GM12878 (cell line): ENCODE results near the gene SPRY1. TPM values are rescaled to one million over a fixed set of nuclear protein-coding genes. Genes with fewer than 3 reads are reported as not detected.

Experiments
- ATAC-seq: fragments of 200-7000 bp; cut with Tn5 transposase; 3 replicates; pipeline ENCODE4 v1.9.1; 2020; ENCODE audit warnings: mild to moderate bottlenecking, moderate library complexity
- BruUV-seq: library from RNA; stranded (reverse); fragments of 400-500 nt; replicated peaks from 2 replicates; lab custom pipeline; 2021; lab: Mats Ljungman, UMichigan
- CTCF ChIA-PET: fragments of 300-600 bp; sonication (Branson Sonifier 250); formaldehyde crosslinking; extraction: SDS; loops from one replicate; lab custom pipeline; 2021; ENCODE audit warnings: inconsistent platforms; lab: Yijun Ruan, JAX
- POLR2A ChIA-PET: fragments of 350-600 bp; formaldehyde crosslinking; extraction: SDS; loops from one replicate; lab custom pipeline; 2021; ENCODE audit warnings: inconsistent platforms; lab: Charles Lee
- RAD21 ChIA-PET: fragments of 300-600 bp; sonication (Branson Sonifier 250); formaldehyde crosslinking; loops from one replicate; lab custom pipeline; 2023; ENCODE audit warnings: antibody characterized with exemption; ENCODE audit not compliant: unreplicated experiment; lab: Charles Lee
- SMC1A ChIA-PET: fragments of 300-600 bp; sonication (Branson Sonifier 250); formaldehyde crosslinking; loops from one replicate; lab custom pipeline; 2023; ENCODE audit not compliant: unreplicated experiment, uncharacterized antibody; lab: Charles Lee
- DNase-seq: peaks from one replicate; pipeline ENCODE4 v3.0.0-alpha.2; 2011; ENCODE audit warnings: low read depth, low spot score
- FAIRE-seq: peaks from 3 replicates; lab custom pipeline; 2011; peaks lifted over from hg19 to GRCh38; lab: Jason Lieb, UNC
- H2AFZ ChIP-seq: 2 replicates; pipeline ENCODE4 v1.6.0; 2011; ENCODE audit warnings: low read depth, low read length, control low read depth; ENCODE audit not compliant: control insufficient read depth
- H3K27ac ChIP-seq: 2 replicates; pipeline ENCODE4 v1.5.1; 2011; ENCODE audit warnings: control low read depth; ENCODE audit not compliant: control insufficient read depth, insufficient read depth
- H3K27me3 ChIP-seq, 2 experiments: replicated peaks in 1 of 2; 2 replicates each; pipeline versions ENCODE4 v1.6.0 to v1.6.1; 2011; ENCODE audit warnings: low read length in 1 of 2; ENCODE audit not compliant: control insufficient read depth in 2 of 2, insufficient read depth in 2 of 2
- H3K36me3 ChIP-seq, 2 experiments: 2 replicates each; pipeline ENCODE4 v1.5.1; 2011; ENCODE audit warnings: low read length in 1 of 2; ENCODE audit not compliant: control insufficient read depth in 2 of 2, insufficient read depth in 2 of 2
- H3K4me1 ChIP-seq: 2 replicates; pipeline ENCODE4 v1.6.1; 2011; ENCODE audit warnings: mild to moderate bottlenecking, low read length, moderate library complexity, mixed read lengths; ENCODE audit not compliant: control insufficient read depth, insufficient read depth
- H3K4me2 ChIP-seq: 2 replicates; pipeline ENCODE4 v1.6.0; 2011; ENCODE audit warnings: control low read depth; ENCODE audit not compliant: control insufficient read depth, insufficient read depth
- H3K4me3 ChIP-seq: fragments of 200-600 bp; sonication (generic); 2 replicates; pipeline ENCODE4 v1.5.1; 2016
- H3K79me2 ChIP-seq: 2 replicates; pipeline ENCODE4 v1.6.0; 2011; ENCODE audit warnings: low read length; ENCODE audit not compliant: control insufficient read depth, insufficient read depth
- H3K9ac ChIP-seq: 2 replicates; pipeline ENCODE4 v1.8.0; 2011; ENCODE audit warnings: low read length, control low read depth, mixed read lengths; ENCODE audit not compliant: control insufficient read depth, insufficient read depth
- H3K9me3 ChIP-seq: replicated peaks from 3 replicates; pipeline ENCODE4 v1.5.1; 2011; ENCODE audit warnings: mild to moderate bottlenecking, low read length; ENCODE audit not compliant: control insufficient read depth, insufficient read depth
- H4K20me1 ChIP-seq: 2 replicates; pipeline ENCODE4 v1.6.0; 2011; ENCODE audit not compliant: control insufficient read depth, insufficient read depth
- BHLHE40 ChIP-seq, 2 experiments: fragments of 450-650 bp in 1 of 2; IDR thresholded peaks; 2 replicates each; pipeline ENCODE4 v1.6.1; 2011 to 2017; ENCODE audit warnings: low read depth in 2 of 2, borderline replicate concordance in 1 of 2, improper control_type of control experiment in 1 of 2, low read length in 1 of 2, mild to moderate bottlenecking in 1 of 2
- NFXL1 ChIP-seq: fragments of 450-650 bp; IDR thresholded peaks from 2 replicates; pipeline ENCODE4 v1.6.1; 2017; ENCODE audit warnings: antibody characterized with exemption, mild to moderate bottlenecking, borderline replicate concordance
- RAD21 ChIP-seq: IDR thresholded peaks from 2 replicates; pipeline ENCODE4 v1.6.1; 2011; ENCODE audit warnings: mild to moderate bottlenecking, low read depth, low read length, moderate library complexity; ENCODE audit not compliant: insufficient read depth
- SREBF1 ChIP-seq: IDR thresholded peaks from 2 replicates; pipeline ENCODE4 v1.6.1; 2012; ENCODE audit warnings: mild to moderate bottlenecking, low read length
- ZNF217 ChIP-seq: fragments of 450-650 bp; IDR thresholded peaks from 2 replicates; pipeline ENCODE4 v1.6.1; 2017; ENCODE audit warnings: antibody characterized with exemption, mild to moderate bottlenecking
- WGBS: methylation state at CpG from one replicate; pipeline ENCODE4 v1.1.6; 2016; ENCODE audit warnings: low lambda C conversion rate; ENCODE audit not compliant: insufficient replicate concordance, insufficient coverage; ENCODE audit errors: missing lambda C conversion rate; 5-methylcytosine and 5-hydroxymethylcytosine counted together
- in situ Hi-C: fragments of 300-500 bp; cut with MboI; formaldehyde crosslinking; loops from 9 replicates; pipeline ENCODE4 v1.14.3; 2018; ENCODE audit warnings: mixed read lengths
- intact Hi-C: fragments of 100-400 bp; cut with micrococcal nuclease; formaldehyde crosslinking; loops from one replicate; pipeline ENCODE4 v1.14.2; 2022; ENCODE audit not compliant: unreplicated experiment
- polyA plus RNA-seq, 11 experiments: library from polyadenylated mRNA; depleted of rRNA in 4 of 11; unstranded in 6 of 11; stranded (reverse) in 5 of 11; fragments of >200 nt; fragmentation: Nextera tagmentation in 4 of 11; fragmentation: Illumina TruSeq in 1 of 11; extraction: Ambion mirVana in 4 of 11; extraction: Trizol in 1 of 11; gene quantifications; 1 replicate in 1 of 11; 2 replicates in 10 of 11; pipeline versions ENCODE4 v1.2.1 to v1.2.3, GENCODE V29; 2011 to 2016; ENCODE audit warnings: inconsistent platforms in 2 of 11, missing spikeins in 2 of 11, low read depth in 1 of 11
- total RNA-seq, 4 experiments: library from RNA; depleted of rRNA in 3 of 4; stranded (reverse); fragments of >200 nt in 3 of 4; fragmentation: Illumina TruSeq in 1 of 4; extraction: Trizol in 1 of 4; gene quantifications; 2 replicates each; pipeline versions ENCODE4 v1.2.1 to v1.2.3, GENCODE V29; 2013 to 2021
- TF ChIP-seq, protein P1 (sequence below): fragments of 450-650 bp; IDR thresholded peaks from 2 replicates; pipeline ENCODE4 v1.6.1; 2017; ENCODE audit warnings: antibody characterized with exemption, mild to moderate bottlenecking, moderate library complexity
- TF ChIP-seq, protein P2 (sequence below): fragments of 450-650 bp; formaldehyde crosslinking; IDR thresholded peaks from 2 replicates; pipeline ENCODE4 v1.4.0; 2020; ENCODE audit warnings: mild to moderate bottlenecking, moderate library complexity
- TF ChIP-seq, protein P3 (sequence below): fragments of 450-650 bp; formaldehyde crosslinking; IDR thresholded peaks from 2 replicates; pipeline ENCODE4 v1.4.0; 2022; ENCODE audit warnings: mild to moderate bottlenecking, moderate library complexity
- TF ChIP-seq, protein P4 (sequence below): fragments of 150-350 bp; IDR thresholded peaks from 2 replicates; pipeline ENCODE4 v1.6.1; 2016; ENCODE audit warnings: low read depth, low read length

The SPRY1 gene
- total and polyA plus RNA-seq, 10 of the 15 experiments (the other 5 are each of a cell fraction or from before 2014, with no cell fraction given): 0.05 to 5.7 (median 0.23) TPM; not detected in 2

DNA sequence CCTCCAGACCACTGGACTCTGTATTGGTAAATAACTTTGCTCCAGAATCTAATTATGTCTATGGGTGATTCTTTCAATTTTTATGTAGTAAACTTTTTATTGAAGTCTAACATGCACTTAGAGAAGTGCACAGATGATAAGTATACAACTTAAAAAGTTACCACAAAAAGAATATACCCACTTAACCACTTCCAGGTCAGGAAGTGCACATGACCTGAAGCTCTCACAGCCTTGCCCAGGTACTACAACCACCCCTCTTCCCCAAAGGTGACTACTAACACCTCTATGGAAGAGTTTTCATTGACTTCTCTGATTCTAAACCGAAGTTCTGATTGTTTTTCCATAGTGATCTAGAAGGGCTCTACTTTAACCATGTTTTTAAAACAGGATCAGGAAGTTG lies 43.6 kb upstream of the SPRY1 start (continued):
- TF ChIP-seq, protein P1, sequence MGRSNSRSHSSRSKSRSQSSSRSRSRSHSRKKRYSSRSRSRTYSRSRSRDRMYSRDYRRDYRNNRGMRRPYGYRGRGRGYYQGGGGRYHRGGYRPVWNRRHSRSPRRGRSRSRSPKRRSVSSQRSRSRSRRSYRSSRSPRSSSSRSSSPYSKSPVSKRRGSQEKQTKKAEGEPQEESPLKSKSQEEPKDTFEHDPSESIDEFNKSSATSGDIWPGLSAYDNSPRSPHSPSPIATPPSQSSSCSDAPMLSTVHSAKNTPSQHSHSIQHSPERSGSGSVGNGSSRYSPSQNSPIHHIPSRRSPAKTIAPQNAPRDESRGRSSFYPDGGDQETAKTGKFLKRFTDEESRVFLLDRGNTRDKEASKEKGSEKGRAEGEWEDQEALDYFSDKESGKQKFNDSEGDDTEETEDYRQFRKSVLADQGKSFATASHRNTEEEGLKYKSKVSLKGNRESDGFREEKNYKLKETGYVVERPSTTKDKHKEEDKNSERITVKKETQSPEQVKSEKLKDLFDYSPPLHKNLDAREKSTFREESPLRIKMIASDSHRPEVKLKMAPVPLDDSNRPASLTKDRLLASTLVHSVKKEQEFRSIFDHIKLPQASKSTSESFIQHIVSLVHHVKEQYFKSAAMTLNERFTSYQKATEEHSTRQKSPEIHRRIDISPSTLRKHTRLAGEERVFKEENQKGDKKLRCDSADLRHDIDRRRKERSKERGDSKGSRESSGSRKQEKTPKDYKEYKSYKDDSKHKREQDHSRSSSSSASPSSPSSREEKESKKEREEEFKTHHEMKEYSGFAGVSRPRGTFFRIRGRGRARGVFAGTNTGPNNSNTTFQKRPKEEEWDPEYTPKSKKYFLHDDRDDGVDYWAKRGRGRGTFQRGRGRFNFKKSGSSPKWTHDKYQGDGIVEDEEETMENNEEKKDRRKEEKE: no peak
- TF ChIP-seq ZNF217 (no peak), RAD21 (no peak), NFXL1 (no peak)
- TF ChIP-seq, protein P2, sequence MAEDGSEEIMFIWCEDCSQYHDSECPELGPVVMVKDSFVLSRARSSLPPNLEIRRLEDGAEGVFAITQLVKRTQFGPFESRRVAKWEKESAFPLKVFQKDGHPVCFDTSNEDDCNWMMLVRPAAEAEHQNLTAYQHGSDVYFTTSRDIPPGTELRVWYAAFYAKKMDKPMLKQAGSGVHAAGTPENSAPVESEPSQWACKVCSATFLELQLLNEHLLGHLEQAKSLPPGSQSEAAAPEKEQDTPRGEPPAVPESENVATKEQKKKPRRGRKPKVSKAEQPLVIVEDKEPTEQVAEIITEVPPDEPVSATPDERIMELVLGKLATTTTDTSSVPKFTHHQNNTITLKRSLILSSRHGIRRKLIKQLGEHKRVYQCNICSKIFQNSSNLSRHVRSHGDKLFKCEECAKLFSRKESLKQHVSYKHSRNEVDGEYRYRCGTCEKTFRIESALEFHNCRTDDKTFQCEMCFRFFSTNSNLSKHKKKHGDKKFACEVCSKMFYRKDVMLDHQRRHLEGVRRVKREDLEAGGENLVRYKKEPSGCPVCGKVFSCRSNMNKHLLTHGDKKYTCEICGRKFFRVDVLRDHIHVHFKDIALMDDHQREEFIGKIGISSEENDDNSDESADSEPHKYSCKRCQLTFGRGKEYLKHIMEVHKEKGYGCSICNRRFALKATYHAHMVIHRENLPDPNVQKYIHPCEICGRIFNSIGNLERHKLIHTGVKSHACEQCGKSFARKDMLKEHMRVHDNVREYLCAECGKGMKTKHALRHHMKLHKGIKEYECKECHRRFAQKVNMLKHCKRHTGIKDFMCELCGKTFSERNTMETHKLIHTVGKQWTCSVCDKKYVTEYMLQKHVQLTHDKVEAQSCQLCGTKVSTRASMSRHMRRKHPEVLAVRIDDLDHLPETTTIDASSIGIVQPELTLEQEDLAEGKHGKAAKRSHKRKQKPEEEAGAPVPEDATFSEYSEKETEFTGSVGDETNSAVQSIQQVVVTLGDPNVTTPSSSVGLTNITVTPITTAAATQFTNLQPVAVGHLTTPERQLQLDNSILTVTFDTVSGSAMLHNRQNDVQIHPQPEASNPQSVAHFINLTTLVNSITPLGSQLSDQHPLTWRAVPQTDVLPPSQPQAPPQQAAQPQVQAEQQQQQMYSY: no peak

DNA sequence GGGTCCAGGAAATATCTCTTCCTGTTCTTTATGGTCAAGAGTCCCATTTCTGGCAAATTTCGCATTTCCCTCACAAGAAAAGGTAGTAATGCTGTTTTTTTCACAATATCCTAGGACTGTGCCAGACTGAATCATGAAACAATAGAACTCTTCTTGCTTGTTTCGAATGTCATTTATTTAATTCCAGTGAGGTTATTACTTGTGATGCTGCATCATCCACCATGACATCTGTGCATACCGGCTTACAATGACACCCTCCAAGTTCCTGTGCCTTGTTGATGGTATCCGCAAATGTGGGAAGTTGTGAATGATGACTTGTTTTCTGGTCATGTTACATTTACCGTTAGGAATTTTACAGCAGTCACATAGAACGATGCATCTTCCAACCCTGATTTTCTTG lies 42.9 kb upstream of the SPRY1 start:
- in situ Hi-C loops (no loop called here), intact Hi-C loops (no loop called here)
- whole genome bisulfite sequencing: 46% methylated on average over 6 of the region's 6 CpGs
- DNase-seq (no peak), FAIRE-seq (no peak), ATAC-seq (no peak)
- no TSS peak for BruUV-seq
- Histone ChIP-seq H3K27me3 (no peaks in the 10 kb centered on the region; a peak in 1 of 4 replicates), H3K36me3 (no peaks in the 10 kb centered on the region), H3K9ac (no peak overlapping the region), H3K4me1 (no peaks in the 10 kb centered on the region), H3K4me3 (no peak overlapping the region), H3K79me2 (no peaks in the 10 kb centered on the region), H4K20me1 (no peaks in the 10 kb centered on the region), H3K4me2 (no peak overlapping the region), H3K27ac (no peak overlapping the region), H3K9me3 (no peaks in the 10 kb centered on the region), H2AFZ (no peak overlapping the region)
- ChIA-PET POLR2A (no interaction called here), SMC1A (no interaction called here), CTCF (no interaction called here), RAD21 (no interaction called here)
- TF ChIP-seq BHLHE40 (IDR thresholded peaks at IDR 0.05; ENCODE audit: borderline replicate concordance in 1 of 2, low read depth in 2 of 2, low read length in 1 of 2) (no peak), SREBF1 (no peak)
- TF ChIP-seq, protein P3, sequence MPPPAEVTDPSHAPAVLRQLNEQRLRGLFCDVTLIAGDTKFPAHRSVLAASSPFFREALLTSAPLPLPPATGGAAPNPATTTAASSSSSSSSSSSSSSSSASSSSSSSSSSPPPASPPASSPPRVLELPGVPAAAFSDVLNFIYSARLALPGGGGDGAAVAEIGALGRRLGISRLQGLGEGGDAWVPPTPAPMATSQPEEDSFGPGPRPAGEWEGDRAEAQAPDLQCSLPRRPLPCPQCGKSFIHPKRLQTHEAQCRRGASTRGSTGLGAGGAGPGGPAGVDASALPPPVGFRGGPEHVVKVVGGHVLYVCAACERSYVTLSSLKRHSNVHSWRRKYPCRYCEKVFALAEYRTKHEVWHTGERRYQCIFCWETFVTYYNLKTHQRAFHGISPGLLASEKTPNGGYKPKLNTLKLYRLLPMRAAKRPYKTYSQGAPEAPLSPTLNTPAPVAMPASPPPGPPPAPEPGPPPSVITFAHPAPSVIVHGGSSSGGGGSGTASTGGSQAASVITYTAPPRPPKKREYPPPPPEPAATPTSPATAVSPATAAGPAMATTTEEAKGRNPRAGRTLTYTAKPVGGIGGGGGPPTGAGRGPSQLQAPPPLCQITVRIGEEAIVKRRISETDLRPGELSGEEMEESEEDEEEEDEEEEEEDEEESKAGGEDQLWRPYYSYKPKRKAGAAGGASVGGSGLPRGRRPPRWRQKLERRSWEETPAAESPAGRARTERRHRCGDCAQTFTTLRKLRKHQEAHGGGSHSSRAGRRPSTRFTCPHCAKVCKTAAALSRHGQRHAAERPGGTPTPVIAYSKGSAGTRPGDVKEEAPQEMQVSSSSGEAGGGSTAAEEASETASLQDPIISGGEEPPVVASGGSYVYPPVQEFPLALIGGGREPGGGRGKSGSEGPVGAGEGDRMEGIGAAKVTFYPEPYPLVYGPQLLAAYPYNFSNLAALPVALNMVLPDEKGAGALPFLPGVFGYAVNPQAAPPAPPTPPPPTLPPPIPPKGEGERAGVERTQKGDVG (CRISPR knock-in tag): no peak
- TF ChIP-seq, protein P4, sequence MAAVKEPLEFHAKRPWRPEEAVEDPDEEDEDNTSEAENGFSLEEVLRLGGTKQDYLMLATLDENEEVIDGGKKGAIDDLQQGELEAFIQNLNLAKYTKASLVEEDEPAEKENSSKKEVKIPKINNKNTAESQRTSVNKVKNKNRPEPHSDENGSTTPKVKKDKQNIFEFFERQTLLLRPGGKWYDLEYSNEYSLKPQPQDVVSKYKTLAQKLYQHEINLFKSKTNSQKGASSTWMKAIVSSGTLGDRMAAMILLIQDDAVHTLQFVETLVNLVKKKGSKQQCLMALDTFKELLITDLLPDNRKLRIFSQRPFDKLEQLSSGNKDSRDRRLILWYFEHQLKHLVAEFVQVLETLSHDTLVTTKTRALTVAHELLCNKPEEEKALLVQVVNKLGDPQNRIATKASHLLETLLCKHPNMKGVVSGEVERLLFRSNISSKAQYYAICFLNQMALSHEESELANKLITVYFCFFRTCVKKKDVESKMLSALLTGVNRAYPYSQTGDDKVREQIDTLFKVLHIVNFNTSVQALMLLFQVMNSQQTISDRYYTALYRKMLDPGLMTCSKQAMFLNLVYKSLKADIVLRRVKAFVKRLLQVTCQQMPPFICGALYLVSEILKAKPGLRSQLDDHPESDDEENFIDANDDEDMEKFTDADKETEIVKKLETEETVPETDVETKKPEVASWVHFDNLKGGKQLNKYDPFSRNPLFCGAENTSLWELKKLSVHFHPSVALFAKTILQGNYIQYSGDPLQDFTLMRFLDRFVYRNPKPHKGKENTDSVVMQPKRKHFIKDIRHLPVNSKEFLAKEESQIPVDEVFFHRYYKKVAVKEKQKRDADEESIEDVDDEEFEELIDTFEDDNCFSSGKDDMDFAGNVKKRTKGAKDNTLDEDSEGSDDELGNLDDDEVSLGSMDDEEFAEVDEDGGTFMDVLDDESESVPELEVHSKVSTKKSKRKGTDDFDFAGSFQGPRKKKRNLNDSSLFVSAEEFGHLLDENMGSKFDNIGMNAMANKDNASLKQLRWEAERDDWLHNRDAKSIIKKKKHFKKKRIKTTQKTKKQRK: no peak
